Measurements from ENCODE around the gene MYCBPAP.

DNA sequence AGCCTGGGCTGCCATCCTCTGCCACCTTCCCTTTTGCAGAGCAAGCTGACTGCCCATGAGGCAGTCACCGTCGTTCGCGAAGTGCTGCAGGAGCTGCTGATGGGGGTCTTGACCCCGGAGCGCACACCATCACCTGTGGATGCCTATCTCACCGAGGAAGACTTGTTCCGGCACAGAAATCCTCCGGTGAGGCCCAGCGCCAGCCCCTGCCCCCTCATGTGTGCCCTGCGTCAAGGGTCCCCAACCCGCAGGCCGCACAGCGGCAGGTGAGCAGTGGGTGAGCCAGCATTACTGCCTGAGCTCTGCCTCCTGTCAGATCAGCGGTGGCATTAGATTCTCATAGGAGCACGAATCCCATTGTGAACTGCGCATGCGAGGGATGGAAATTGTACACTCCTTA, 16.6 kb downstream of the MYCBPAP start:
- TF ChIP-seq CTCF (IDR thresholded peaks at IDR 0.05): no peak
- no peak for TF ChIP-seq POLR2A (IDR thresholded peaks at IDR 0.05)
